IPS-15b (cell line): ENCODE results near the gene EHD3.

Experiments
- H3K27me3 ChIP-seq: one replicate; pipeline ENCODE4 v1.6.1; 2013; ENCODE audit warnings: low read length; ENCODE audit not compliant: control insufficient read depth, insufficient read depth
- H3K36me3 ChIP-seq: one replicate; pipeline ENCODE4 v1.6.1; 2013; ENCODE audit warnings: low read length; ENCODE audit not compliant: control insufficient read depth, insufficient read depth
- H3K4me1 ChIP-seq: one replicate; pipeline ENCODE4 v1.6.1; 2013; ENCODE audit warnings: mild to moderate bottlenecking, low read length; ENCODE audit not compliant: control insufficient read depth, insufficient read depth
- H3K4me3 ChIP-seq: one replicate; pipeline ENCODE4 v1.5.1; 2013; ENCODE audit warnings: low read depth, low read length
- H3K9ac ChIP-seq: one replicate; pipeline ENCODE4 v1.6.1; 2013; ENCODE audit warnings: low read depth, mild to moderate bottlenecking, low read length
- H3K9me3 ChIP-seq: one replicate; pipeline ENCODE4 v1.6.1; 2013; ENCODE audit warnings: mild to moderate bottlenecking, low read length; ENCODE audit not compliant: control insufficient read depth, insufficient read depth

Gene EHD3

DNA sequence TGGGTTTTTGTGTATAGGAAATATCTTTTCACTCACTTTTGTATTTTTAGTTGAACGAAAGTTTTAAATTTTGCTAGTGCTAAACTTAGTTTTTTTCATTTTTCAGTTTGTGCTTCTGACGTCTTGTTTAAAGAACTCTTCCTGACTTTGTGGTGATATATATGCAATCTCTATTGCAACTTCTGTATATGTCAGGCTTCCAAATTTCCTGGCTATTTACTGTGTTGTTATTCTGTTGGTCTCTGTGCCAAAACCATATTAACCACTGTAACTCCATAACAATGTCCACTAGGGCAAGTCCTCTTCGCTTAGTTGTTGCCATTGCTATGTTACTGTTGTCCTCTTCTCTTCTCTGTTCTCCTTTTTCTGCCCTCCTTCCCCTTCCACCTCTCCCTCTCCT is 3.2 kb upstream of the EHD3 start:
- Histone ChIP-seq H3K27me3 (peaks cover 10% of the 10 kb centered on the region), H3K4me3 (no peak overlapping the region), H3K4me1 (peaks cover 6% of the 10 kb centered on the region), H3K9ac (no peak overlapping the region), H3K36me3 (no peaks in the 10 kb centered on the region), H3K9me3 (no peaks in the 10 kb centered on the region)

DNA sequence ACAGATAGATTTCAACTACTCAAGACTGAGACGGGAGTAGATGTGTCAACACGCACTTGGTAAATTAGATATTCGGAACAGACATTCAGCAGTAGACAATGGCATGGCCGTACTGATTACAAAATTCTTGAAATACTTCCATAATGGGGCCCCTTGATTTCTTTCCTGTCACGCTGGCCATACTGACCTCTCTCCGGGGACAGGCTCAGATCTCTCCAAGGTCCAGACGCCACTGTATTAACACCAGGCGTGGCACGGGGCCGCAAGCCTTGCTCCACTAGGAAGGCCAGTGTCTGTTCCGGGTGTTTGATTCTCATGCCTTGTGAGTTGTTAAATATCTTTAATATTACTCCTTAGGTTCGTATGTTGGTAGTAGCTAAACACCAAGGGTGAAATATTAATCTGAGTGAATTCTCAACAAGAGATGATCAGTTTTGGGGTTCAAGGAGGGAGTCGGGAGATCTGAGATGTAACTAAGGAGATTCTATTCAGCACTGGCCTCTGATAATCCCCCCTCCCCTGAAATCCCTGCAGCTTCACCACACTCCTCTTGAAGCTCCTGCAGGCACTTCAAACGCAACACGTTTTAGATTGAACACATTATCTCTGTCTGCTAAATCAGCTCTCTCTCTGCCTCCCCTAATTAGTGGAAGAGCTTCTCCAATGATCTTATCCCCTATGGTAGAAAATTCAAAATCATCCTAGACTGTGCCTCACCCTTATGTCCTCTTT is 2.2 kb upstream of the EHD3 start:
- H3K27me3 ChIP-seq: peaks cover 10% of the 10 kb centered on the region
- no peak overlapping the region for H3K9ac ChIP-seq
- no peak overlapping the region for H3K4me3 ChIP-seq
- no peaks in the 10 kb centered on the region for H3K9me3 ChIP-seq
- H3K36me3 ChIP-seq: no peaks in the 10 kb centered on the region
- peaks cover 6% of the 10 kb centered on the region for H3K4me1 ChIP-seq

- Histone ChIP-seq H3K9me3 (no peaks in the 10 kb centered on the region), H3K27me3 (peaks cover 10% of the 10 kb centered on the region), H3K4me1 (peaks cover 6% of the 10 kb centered on the region), H3K36me3 (no peaks in the 10 kb centered on the region), H3K4me3 (no peak overlapping the region), H3K9ac (no peak overlapping the region)
Measured at GRCh38 chr2:31232586-31232985, 1.4 kb upstream of the EHD3 start.

GRCh38 chr2:31233231-31233630 is 721 bp upstream of the EHD3 start:
- H3K4me3 ChIP-seq: no peak overlapping the region
- H3K9ac ChIP-seq: no peak overlapping the region
- peaks cover 10% of the 10 kb centered on the region for H3K27me3 ChIP-seq
- H3K4me1 ChIP-seq: peaks cover 6% of the 10 kb centered on the region
- H3K9me3 ChIP-seq: no peaks in the 10 kb centered on the region
- no peaks in the 10 kb centered on the region for H3K36me3 ChIP-seq

GRCh38 chr2:31234683-31235503 is 941 bp downstream of the EHD3 start:
- Histone ChIP-seq H3K27me3 (peaks cover 10% of the 10 kb centered on the region), H3K9me3 (no peaks in the 10 kb centered on the region), H3K9ac (peak overlapping the region; percentile 65), H3K4me1 (peaks cover 6% of the 10 kb centered on the region), H3K4me3 (peak overlapping the region; percentile 84), H3K36me3 (no peaks in the 10 kb centered on the region)

DNA sequence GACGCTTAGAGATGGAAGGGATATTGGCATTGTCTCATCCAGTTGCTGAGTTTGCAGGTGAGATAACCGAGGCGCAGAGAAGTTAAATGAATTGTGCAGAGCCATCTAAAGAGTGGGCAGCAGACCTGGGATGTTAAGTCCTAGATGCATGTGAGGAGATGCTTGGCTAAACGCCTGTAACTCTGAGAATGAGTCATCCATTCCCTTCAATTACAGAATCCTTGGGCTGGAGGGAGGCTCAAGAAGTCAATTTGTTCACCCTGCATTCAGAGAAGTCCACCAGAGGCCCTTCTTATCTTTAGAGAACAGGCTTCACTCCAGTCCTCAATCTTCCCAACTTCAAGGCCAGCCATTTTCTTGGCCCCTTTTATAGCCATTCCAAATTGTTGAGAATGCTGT is 1.6 kb downstream of the EHD3 start:
- H3K27me3 ChIP-seq: peaks cover 10% of the 10 kb centered on the region
- no peak overlapping the region for H3K9ac ChIP-seq
- H3K4me1 ChIP-seq: peaks cover 6% of the 10 kb centered on the region
- no peak overlapping the region for H3K4me3 ChIP-seq
- no peaks in the 10 kb centered on the region for H3K9me3 ChIP-seq
- no peaks in the 10 kb centered on the region for H3K36me3 ChIP-seq

DNA sequence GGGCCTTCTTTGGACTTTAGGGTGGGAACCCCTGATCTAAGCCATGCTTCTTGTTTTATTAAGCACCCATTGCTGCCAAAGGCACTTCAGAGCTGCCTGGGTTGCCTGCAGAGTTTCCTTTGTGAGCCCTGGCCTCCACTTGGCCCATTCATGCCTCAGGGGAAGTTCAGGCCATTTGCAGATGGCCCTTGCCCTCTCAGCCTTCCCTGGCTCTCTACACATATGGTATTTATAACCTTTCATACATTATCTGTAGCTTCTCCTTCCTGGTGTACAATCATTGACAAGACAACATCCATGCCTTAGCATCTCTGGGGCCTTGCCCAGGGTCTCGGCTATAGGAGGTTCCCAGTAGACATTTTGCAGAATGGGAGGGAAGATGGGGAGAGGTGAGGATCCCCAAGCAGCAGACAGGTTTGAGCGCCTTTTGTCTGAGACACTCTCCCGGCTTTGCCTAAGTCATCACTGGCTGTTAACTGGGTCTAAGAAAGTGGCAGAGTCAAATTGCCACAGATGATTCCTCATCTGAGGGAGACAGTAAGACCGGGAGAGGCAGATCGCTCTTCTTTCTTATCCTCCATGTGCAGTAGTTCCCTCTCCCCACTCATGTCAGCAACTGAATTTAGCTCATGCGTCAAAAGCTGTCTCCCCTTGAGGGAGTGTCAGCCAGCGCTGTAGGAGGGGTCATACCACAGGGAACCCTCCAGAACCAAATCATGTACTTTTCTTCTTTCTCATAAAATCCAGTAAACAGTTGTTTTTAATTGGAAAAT is 2.7 kb downstream of the EHD3 start:
- Histone ChIP-seq H3K9me3 (no peaks in the 10 kb centered on the region), H3K9ac (no peak overlapping the region), H3K36me3 (no peaks in the 10 kb centered on the region), H3K4me1 (peaks cover 6% of the 10 kb centered on the region), H3K27me3 (peaks cover 10% of the 10 kb centered on the region), H3K4me3 (no peak overlapping the region)

GRCh38 chr2:31237348-31238017 is 3.5 kb downstream of the EHD3 start:
- Histone ChIP-seq H3K4me3 (no peak overlapping the region), H3K9ac (no peak overlapping the region), H3K9me3 (no peaks in the 10 kb centered on the region), H3K36me3 (no peaks in the 10 kb centered on the region), H3K4me1 (peaks cover 6% of the 10 kb centered on the region), H3K27me3 (peaks cover 10% of the 10 kb centered on the region)

GRCh38 chr2:31238126-31238905 is 4.4 kb downstream of the EHD3 start:
- Histone ChIP-seq H3K9ac (no peak overlapping the region), H3K4me1 (peaks cover 6% of the 10 kb centered on the region), H3K9me3 (no peaks in the 10 kb centered on the region), H3K4me3 (no peak overlapping the region), H3K36me3 (no peaks in the 10 kb centered on the region), H3K27me3 (peaks cover 10% of the 10 kb centered on the region)

GRCh38 chr2:31238906-31239592 is 5.1 kb downstream of the EHD3 start:
- Histone ChIP-seq H3K9ac (no peak overlapping the region), H3K4me3 (no peak overlapping the region), H3K9me3 (no peaks in the 10 kb centered on the region), H3K36me3 (no peaks in the 10 kb centered on the region), H3K27me3 (peaks cover 10% of the 10 kb centered on the region), H3K4me1 (peaks cover 4% of the 10 kb centered on the region)
